ENCODE measurements around the gene DDAH1. TPM values are rescaled to one million over a fixed set of nuclear protein-coding genes. Genes with fewer than 3 reads are reported as not detected.

Gene DDAH1
- total RNA-seq, 1 donor: 0.21 TPM

DNA sequence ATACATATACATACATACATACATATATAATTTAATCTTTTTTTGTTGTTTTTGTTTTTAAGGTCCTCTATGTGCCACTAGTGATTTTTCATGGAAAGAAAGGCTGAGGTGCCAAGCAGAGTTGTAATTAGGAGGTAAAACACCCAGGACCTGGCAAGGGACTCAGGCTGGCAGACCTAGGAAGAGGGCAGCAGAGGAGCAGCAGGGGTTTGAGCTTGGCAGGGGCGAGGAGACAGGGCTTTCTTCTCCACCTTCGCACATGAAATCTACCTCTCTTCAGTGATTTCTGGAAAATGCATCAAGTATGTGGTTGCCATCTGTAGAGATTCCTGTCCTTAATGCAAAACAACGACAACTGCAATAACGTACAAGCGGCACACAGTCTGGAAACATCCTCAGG is 31.9 kb downstream of the DDAH1 start:
- H3K4me3 ChIP-seq (ENCODE audit: low read length): no peak overlapping the region
- no peaks in the 10 kb centered on the region for H3K9me3 ChIP-seq (ENCODE audit: low read depth, low read length)
- no peaks in the 10 kb centered on the region for H3K27me3 ChIP-seq (ENCODE audit: insufficient read depth, low read length)

DNA sequence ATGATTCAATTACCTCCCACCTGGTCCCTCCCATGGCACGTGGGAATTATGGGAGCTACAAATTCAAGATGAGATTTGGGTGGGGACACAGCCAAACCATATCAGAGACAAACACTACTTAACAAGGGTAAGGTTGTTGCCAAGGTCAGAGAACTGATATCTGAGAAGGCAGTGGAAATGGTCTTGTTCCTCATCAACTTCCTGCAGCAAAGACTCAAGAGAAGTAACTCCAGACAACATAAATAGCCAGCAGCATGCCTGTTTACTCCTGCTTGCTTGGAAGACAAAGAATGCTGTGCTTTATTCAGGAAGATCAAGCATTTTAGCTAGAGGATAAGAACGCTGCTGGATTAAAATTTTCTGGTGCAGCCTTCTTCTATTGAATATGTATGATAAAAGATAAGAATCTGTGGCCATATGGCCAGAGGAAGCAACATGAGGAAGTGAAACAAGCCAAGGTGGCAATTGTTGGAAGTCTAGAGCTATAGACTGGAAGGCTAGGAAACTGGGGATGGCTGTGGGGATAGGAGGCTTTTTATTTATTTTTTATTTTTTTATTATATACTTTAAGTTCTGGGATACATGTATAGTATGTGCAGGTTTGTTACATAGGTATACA is 36.4 kb downstream of the DDAH1 start:
- H3K4me1 ChIP-seq (ENCODE audit: insufficient read depth, low read length): peaks cover 5% of the 10 kb centered on the region
- no peaks in the 10 kb centered on the region for H3K9me3 ChIP-seq (ENCODE audit: low read depth, low read length)
- no peaks in the 10 kb centered on the region for H3K27me3 ChIP-seq (ENCODE audit: insufficient read depth, low read length)
- H3K4me3 ChIP-seq (ENCODE audit: low read length): no peak overlapping the region

More for the DNA sequence above, 31.9 kb downstream of the DDAH1 start:
- H3K4me1 ChIP-seq (ENCODE audit: insufficient read depth, low read length): peaks cover 5% of the 10 kb centered on the region

DNA sequence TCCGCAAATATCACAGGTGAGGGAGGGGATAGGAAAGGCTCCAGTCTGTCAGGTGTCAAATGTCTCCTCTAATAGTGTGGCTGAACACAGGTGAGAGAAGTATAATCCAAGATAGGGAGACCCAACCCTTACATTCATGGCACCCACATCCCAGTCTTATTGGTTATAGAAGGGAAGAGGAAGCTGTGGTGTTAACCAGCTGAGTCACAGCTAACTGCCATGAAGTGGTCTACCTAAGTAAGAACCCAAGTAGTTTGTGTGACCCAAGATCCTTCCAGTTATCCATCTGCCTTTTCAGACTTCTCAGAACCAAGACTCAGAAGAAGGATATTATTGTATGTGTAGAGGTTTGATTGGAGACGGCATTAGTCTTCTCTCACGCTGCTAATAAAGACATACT is 37.1 kb downstream of the DDAH1 start:
- no peaks in the 10 kb centered on the region for H3K9me3 ChIP-seq (ENCODE audit: low read depth, low read length)
- no peaks in the 10 kb centered on the region for H3K27me3 ChIP-seq (ENCODE audit: insufficient read depth, low read length)
- peaks cover 5% of the 10 kb centered on the region for H3K4me1 ChIP-seq (ENCODE audit: insufficient read depth, low read length)
- no peak overlapping the region for H3K4me3 ChIP-seq (ENCODE audit: low read length)

DNA sequence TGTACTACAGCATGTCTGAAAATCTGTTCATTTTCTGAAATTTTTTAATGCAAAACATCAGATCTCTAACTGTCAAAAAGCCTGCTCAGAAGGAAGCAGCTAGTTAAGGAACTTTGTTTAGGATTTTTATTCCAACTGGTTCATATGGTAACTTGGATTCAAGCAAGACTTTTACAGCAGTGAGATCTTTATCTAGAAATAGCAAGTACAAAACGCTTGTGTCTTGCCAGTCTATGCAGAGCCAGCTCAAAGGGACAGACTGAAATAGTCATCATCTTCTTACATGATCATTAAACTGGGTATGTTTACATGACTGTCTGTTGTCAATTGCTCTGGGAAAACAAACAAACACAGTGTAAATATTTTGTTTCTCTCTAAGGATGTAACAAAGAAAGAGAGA is 37.6 kb downstream of the DDAH1 start:
- no peaks in the 10 kb centered on the region for H3K27me3 ChIP-seq (ENCODE audit: insufficient read depth, low read length)
- H3K4me1 ChIP-seq (ENCODE audit: insufficient read depth, low read length): peaks cover 5% of the 10 kb centered on the region
- H3K4me3 ChIP-seq (ENCODE audit: low read length): no peak overlapping the region
- H3K9me3 ChIP-seq (ENCODE audit: low read depth, low read length): no peaks in the 10 kb centered on the region

DNA sequence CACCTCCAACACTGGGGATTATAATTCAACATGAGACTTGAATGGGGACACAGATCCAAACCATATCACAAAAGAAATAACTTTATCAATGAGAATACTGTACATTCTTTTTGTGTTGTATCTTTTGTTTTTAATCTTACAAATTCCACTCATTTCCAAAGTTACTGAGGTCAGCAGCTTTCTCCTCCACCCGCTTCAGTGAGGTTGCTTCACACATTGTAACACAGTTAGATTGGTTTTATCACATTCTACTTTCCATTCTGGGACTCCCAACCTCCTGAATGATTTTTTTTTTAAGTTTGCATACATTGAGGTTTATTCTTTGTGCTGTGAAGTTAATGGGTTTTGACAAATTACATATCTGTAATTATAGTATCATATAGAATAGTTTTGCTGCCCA is 43.8 kb downstream of the DDAH1 start:
- no peaks in the 10 kb centered on the region for H3K4me1 ChIP-seq (ENCODE audit: insufficient read depth, low read length)
- H3K9me3 ChIP-seq (ENCODE audit: low read depth, low read length): no peaks in the 10 kb centered on the region
- no peaks in the 10 kb centered on the region for H3K27me3 ChIP-seq (ENCODE audit: insufficient read depth, low read length)
- H3K4me3 ChIP-seq (ENCODE audit: low read length): no peak overlapping the region

DNA sequence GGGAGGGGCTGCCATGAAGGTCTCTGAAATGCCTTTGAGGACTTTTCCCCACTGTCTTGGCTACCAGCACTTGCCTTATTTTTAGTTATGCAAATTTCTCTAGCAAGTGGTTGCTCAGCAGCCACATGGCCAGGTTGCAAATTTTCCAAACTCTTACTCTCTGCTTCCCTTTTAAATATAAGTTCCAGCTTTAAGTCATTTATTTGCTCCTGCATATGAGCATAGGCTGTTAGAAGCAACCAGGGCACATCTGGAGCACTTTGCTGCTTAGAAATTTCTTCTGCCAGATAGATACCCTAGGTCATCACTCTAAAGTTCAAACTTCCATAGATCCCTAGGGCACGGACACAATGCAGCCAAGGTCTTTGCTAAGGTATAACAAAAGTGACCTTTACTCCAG is 44.8 kb downstream of the DDAH1 start:
- no peaks in the 10 kb centered on the region for H3K27me3 ChIP-seq (ENCODE audit: insufficient read depth, low read length)
- no peak overlapping the region for H3K4me3 ChIP-seq (ENCODE audit: low read length)
- no peaks in the 10 kb centered on the region for H3K4me1 ChIP-seq (ENCODE audit: insufficient read depth, low read length)
- no peaks in the 10 kb centered on the region for H3K9me3 ChIP-seq (ENCODE audit: low read depth, low read length)

DNA sequence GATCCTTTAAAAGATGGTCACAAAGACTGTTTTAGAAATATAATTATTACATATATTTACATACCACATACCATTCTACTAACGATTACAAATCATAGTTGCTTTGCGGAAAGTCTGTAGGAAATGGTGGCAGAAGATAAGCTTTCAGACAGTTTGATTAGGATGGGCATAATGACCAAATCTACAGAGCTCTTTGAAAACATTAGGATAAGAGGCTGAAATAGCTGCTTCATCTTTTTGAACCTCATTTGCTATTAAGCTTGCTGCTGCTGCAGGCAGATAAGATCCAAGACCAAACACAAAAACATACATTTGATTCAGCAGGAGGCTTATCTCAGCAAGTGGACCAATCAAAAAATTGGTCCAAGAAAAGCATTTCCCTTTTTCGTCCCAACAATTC is 47.1 kb downstream of the DDAH1 start:
- H3K27me3 ChIP-seq (ENCODE audit: insufficient read depth, low read length): no peaks in the 10 kb centered on the region
- H3K4me1 ChIP-seq (ENCODE audit: insufficient read depth, low read length): no peaks in the 10 kb centered on the region
- no peaks in the 10 kb centered on the region for H3K9me3 ChIP-seq (ENCODE audit: low read depth, low read length)
- no peak overlapping the region for H3K4me3 ChIP-seq (ENCODE audit: low read length)

DNA sequence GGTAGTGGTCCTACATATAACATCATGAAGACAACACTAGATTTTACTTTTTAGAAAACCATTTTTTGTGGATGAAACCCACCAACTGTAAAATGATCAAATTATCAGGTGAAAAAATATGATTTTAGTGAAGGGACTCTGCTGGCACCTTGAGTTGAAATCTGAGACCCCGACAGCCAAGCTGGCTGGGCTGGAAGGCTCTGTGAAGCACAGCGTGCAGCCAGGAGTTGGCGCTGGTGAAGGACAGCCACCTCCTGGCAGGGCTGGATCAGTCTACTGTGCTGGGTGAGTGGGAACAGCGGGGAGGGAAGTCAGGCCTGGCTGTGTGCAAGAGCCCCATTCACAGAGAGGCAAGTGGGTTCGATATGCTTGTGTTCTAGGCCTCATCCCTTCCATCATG is 47.9 kb downstream of the DDAH1 start:
- H3K4me1 ChIP-seq (ENCODE audit: insufficient read depth, low read length): no peaks in the 10 kb centered on the region
- H3K4me3 ChIP-seq (ENCODE audit: low read length): no peak overlapping the region
- no peaks in the 10 kb centered on the region for H3K27me3 ChIP-seq (ENCODE audit: insufficient read depth, low read length)
- no peaks in the 10 kb centered on the region for H3K9me3 ChIP-seq (ENCODE audit: low read depth, low read length)

DNA sequence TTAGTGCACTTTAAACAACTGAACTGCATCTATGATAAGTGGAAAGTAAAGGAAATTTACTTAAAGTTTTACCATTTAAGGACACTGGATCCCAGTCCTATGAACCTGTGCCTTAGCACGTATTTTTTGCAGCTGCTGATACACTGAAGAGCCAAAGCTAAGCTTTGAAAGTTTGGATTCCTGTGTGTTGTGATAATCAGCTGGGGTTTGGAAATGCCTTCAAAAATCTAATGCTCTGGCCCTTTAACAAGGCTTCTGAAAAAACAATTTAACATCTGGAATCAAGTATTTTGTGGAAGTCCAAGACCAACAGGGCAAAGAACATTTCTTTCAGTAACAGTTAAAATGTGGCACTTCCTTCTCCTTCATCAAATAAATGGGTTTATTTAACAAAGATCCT is 51.8 kb downstream of the DDAH1 start:
- Histone ChIP-seq H3K4me3 (ENCODE audit: low read length) (no peak overlapping the region), H3K27me3 (ENCODE audit: insufficient read depth, low read length) (no peaks in the 10 kb centered on the region), H3K9me3 (ENCODE audit: low read depth, low read length) (no peaks in the 10 kb centered on the region), H3K4me1 (ENCODE audit: insufficient read depth, low read length) (no peaks in the 10 kb centered on the region)

DNA sequence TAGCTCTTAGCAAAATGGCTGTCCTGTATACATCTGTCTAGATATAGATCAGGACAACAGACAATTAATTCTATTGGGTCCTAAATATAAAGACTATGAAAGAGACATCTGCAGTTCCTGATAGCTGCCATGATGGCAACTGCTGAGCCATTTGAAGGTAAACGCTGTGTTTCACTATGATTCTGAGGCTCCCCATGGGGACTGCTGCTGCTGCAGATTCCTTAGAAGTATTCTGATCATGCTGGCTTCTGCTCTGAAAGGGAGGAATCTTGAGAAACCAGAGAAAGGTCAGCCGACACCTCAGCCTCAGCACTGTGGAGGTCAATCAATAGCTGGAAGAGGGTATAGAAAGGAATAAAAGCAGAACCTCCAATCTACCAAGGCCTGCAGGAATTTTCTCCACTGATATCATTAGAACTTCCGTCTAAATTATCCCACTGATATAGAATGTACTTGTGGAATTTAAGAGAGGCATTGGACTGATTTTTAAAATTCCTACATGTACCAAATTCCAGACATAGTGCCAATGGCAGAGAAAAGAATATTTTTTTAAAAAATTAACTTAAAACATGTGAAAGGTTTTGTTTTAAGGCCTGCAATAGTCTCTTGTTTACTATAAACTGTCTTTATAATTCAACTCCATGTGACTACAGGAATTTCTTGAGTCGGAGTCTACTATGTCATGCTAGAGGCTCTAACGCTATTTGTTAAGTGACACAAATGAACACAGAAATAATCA is 53.2 kb downstream of the DDAH1 start:
- H3K9me3 ChIP-seq (ENCODE audit: low read depth, low read length): no peaks in the 10 kb centered on the region
- H3K27me3 ChIP-seq (ENCODE audit: insufficient read depth, low read length): no peaks in the 10 kb centered on the region
- H3K4me3 ChIP-seq (ENCODE audit: low read length): no peak overlapping the region
- H3K4me1 ChIP-seq (ENCODE audit: insufficient read depth, low read length): no peaks in the 10 kb centered on the region

DNA sequence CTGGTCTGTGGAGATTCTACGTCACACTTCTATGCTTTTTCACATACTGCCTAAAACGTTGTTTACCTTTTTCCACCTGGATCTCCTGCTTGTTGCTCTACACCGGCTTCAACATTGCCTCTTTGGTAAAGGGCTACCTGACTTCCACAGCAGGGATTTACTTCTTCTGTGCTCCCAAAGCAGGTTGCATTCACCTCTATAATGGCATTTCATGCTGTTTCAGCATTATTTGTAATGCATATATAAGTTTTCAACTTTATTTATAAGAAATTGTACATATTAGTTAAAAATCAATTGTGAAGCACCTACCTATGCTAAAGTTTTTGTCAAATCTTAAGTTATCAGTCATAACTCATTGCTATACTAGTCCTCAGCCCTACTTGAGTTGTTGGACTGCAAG is 55.4 kb downstream of the DDAH1 start:
- Histone ChIP-seq H3K9me3 (ENCODE audit: low read depth, low read length) (no peaks in the 10 kb centered on the region), H3K27me3 (ENCODE audit: insufficient read depth, low read length) (no peaks in the 10 kb centered on the region), H3K4me1 (ENCODE audit: insufficient read depth, low read length) (no peaks in the 10 kb centered on the region), H3K4me3 (ENCODE audit: low read length) (no peak overlapping the region)

DNA sequence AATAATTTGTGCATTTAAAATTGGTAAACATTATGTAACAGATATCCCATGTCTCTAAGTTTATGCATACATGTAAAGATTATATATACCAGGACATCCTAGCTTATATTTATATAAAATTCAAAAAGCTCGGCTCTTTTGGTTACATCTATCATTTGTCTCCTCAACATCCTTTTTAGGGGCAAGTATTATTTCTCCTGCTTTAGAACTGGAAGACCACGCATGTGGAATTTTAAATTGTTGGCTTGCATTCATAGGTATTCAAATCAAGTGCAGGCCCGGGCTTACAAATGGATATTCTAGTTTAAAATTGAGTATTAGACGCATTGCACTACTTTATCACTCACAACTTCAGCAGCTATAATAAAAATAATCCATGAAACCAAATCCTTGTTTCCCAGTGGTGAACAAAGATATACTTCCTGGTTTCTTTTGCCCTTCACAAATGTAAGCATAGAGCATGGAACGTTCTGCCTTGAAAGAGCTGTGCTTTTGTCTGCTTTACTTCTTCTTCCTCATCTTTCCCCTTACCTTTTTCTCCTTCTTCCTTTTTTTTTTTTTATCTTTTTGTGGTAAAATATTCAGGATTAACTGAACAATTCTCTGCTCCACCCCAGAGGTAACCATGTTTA is 57.1 kb downstream of the DDAH1 start:
- Histone ChIP-seq H3K4me3 (ENCODE audit: low read length) (no peak overlapping the region), H3K27me3 (ENCODE audit: insufficient read depth, low read length) (no peaks in the 10 kb centered on the region), H3K4me1 (ENCODE audit: insufficient read depth, low read length) (no peaks in the 10 kb centered on the region), H3K9me3 (ENCODE audit: low read depth, low read length) (no peaks in the 10 kb centered on the region)

DNA sequence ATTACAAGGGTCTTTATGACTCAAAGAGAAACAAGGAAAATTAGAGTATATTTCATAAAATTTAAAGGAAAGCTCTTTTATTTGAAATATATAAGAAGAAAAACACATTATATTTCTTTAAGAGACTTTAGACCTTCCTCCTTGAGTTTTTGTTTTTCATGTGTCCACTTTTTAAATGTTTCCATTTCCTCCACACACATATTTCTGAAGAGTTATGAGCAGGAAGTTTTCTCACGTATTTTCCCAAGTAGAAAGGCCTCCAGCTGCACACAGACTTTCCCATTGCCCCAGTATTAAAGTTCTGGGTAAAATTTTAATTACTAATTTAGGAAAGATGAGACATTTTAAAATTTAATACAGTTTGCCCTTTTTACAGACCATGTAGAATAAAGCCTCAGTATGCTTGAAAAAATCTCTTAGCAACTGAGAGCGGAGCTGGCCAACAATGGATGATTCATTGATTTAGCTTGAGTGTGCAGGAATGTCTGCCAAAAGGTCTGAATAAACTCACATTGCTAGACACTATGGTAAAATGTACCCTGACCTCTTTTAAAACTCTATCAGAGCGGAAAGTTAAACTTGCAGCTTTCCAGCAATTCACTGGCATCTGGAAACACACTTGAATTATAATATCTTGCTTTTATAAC is 57.9 kb downstream of the DDAH1 start:
- no peaks in the 10 kb centered on the region for H3K27me3 ChIP-seq (ENCODE audit: insufficient read depth, low read length)
- H3K4me1 ChIP-seq (ENCODE audit: insufficient read depth, low read length): no peaks in the 10 kb centered on the region
- no peaks in the 10 kb centered on the region for H3K9me3 ChIP-seq (ENCODE audit: low read depth, low read length)
- H3K4me3 ChIP-seq (ENCODE audit: low read length): no peak overlapping the region

DNA sequence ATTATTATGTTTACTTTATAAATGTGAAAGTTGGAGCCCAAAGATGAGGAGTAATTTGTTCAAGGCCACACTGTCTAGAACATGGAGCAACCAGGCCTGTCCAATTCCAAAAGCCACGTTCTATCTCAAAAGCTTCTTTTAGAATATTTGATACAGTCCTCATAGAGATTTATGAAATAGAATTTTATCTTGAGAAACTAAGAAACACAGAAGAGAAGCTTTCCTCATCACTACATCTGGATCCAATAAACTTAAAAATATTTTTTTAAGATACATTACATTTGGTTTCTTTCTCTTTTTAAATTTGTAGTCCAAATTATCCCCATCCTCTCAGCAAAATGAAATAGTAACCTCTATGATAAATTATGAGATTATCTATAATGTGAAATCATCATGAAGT is 58.9 kb downstream of the DDAH1 start:
- Histone ChIP-seq H3K4me1 (ENCODE audit: insufficient read depth, low read length) (no peaks in the 10 kb centered on the region), H3K9me3 (ENCODE audit: low read depth, low read length) (no peaks in the 10 kb centered on the region), H3K27me3 (ENCODE audit: insufficient read depth, low read length) (no peaks in the 10 kb centered on the region), H3K4me3 (ENCODE audit: low read length) (no peak overlapping the region)

DNA sequence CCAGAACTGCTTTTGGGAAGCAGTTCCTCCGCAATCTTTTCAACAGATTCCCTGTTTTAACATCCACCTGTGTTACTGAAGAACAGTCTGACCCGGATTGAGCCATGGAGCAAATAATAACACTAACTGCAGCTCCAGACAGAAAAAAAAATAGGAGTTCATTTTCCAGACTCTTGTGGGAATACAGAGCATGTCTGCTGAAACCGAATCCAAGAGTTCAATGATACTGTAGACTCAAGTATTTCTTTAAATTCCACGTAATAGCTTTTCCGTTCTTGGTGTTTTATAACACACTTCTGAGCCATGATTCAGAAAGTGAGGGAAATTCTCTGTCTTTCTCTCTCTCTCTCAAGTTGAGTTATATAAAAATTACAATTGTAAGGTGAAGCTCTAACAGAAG is 60.6 kb downstream of the DDAH1 start:
- Histone ChIP-seq H3K9me3 (ENCODE audit: low read depth, low read length) (no peaks in the 10 kb centered on the region), H3K4me3 (ENCODE audit: low read length) (no peak overlapping the region), H3K4me1 (ENCODE audit: insufficient read depth, low read length) (no peaks in the 10 kb centered on the region)

More for the DNA sequence above, 60.6 kb downstream of the DDAH1 start:
- no peaks in the 10 kb centered on the region for H3K27me3 ChIP-seq (ENCODE audit: insufficient read depth, low read length)

Measured in mononuclear cell (primary cell).